Spleen (tissue), 7 donors: ENCODE results near the gene CUL9.

Experiments
- CTCF ChIP-seq, 11 experiments: fragments of 200-600 bp in 7 of 11; fragments of 450-650 bp in 4 of 11; sonication (generic) in 4 of 11; IDR thresholded peaks in 8 of 11; conservative IDR thresholded peaks in 3 of 11; 1 replicate in 7 of 11; 2 replicates in 4 of 11; pipeline versions ENCODE4 v1.4.0 to v1.8.0; 2016 to 2021; ENCODE audit warnings: antibody characterized with exemption in 11 of 11, inconsistent platforms in 4 of 11, mild to moderate bottlenecking in 1 of 11
- POLR2A ChIP-seq, 3 donors: fragments of 450-650 bp; IDR thresholded peaks; one replicate each; pipeline ENCODE4 v1.5.1; 2017; ENCODE audit warnings: antibody characterized with exemption in 3 of 3, mild to moderate bottlenecking in 1 of 3
- POLR2AphosphoS5 ChIP-seq, 3 donors: sonication (generic); formaldehyde crosslinking; IDR thresholded peaks; one replicate each; pipeline ENCODE4 v1.5.1; 2017; ENCODE audit warnings: antibody characterized with exemption in 3 of 3
- donor health status: DM: no; HTN: no; CAD: no; lungs with moderate emphysema.
- donor health status: DM: no; HTN: no; CAD: no.
- donor health status: DM: no; HTN: no; CAD: no.

- TF ChIP-seq CTCF (IDR thresholded peaks at IDR 0.05 in 8 of 11, conservative IDR thresholded peaks at IDR 0.05 in 3 of 11) (no peak), POLR2A (IDR thresholded peaks at IDR 0.05) (no peak), POLR2AphosphoS5 (IDR thresholded peaks at IDR 0.05) (no peak)
Measured at GRCh38 chr6:43142101-43142500, 39.9 kb upstream of the CUL9 start.
